Mucosa of rectum (tissue), 2 donors: ENCODE data around the gene DAP3.
A peak's percentile ranks its signal among the peaks of the same experiment; 100 is the strongest.
"Not testable (repeated sequence)": the region's sequence is repeated elsewhere in the genome, so short reads cannot be mapped to it uniquely, and the experiment has no call there.

Experiments used
- H3K27ac ChIP-seq, 2 donors: one replicate each; pipeline ENCODE4 v1.7.0; 2013; ENCODE audit warnings: inconsistent platforms in 2 of 2, low read depth in 2 of 2, low read length in 2 of 2
- H3K27me3 ChIP-seq, 2 donors: one replicate each; pipeline ENCODE4 v1.7.0; 2013; ENCODE audit warnings: low read length in 2 of 2; ENCODE audit not compliant: control insufficient read depth in 2 of 2, insufficient read depth in 2 of 2
- H3K36me3 ChIP-seq, 2 donors: one replicate each; pipeline ENCODE4 v1.7.0; 2013; ENCODE audit warnings: low read length in 2 of 2; ENCODE audit not compliant: control insufficient read depth in 2 of 2, insufficient read depth in 2 of 2
- H3K4me1 ChIP-seq, 2 donors: one replicate each; pipeline ENCODE4 v1.7.0; 2013; ENCODE audit warnings: low read length in 2 of 2, mild to moderate bottlenecking in 1 of 2; ENCODE audit not compliant: control insufficient read depth in 2 of 2, insufficient read depth in 2 of 2
- H3K4me3 ChIP-seq, 2 donors: one replicate each; pipeline ENCODE4 v1.7.0; 2013; ENCODE audit warnings: low read length in 2 of 2
- H3K9ac ChIP-seq, 2 donors: one replicate each; pipeline ENCODE4 v1.7.0; 2013; ENCODE audit warnings: low read length in 2 of 2, low read depth in 1 of 2, mild to moderate bottlenecking in 1 of 2
- H3K9me3 ChIP-seq, 2 donors: one replicate each; pipeline ENCODE4 v1.7.0; 2013; ENCODE audit warnings: low read length in 2 of 2; ENCODE audit not compliant: control insufficient read depth in 2 of 2
- donor health status: healthy.
- donor health status: Normal muscosa, but diverticular disease.

DAP3 gene

DNA sequence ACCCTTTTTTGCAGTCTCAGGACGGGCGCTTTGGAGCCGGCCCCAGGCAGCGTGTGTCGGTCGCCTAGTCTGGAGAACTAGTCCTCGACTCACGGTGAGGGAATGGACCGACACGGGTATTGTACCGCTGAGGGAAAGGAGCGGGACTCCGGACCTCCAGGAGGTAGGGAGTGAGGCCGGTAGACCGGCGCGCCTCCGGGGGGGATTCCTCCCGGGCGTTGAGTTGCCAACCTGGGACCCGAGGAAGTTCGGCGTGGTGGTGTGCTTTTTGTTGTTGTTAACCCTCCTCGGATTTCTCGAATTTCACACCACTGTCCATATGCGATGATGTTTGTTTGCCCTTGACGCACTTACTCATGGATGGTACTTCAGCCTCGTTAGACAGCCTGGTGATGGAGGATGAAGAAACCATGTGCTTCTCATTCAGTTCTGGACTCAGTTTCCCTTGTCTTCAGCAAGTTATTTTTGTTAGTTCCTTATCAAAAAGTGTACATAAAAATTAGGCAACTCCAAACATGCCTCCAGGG is at the start of gene DAP3:
DAP3 (plus strand) TSS at position 11 of the 527 bp plus-strand sequence. CDS start 20,689 bp downstream, outside the sequence.
- H3K27me3 ChIP-seq, H3K9me3 ChIP-seq: not testable (repeated sequence)
- Histone ChIP-seq H3K9ac (peak within 1 kb of the TSS; percentile 95 to 98), H3K4me3 (peak within 1 kb of the TSS; percentile 94 to 100), H3K36me3 (peaks cover 7 to 10% of the 10 kb centered on the region in 2 donors), H3K27ac (peak within 1 kb of the TSS; percentile 97 to 98), H3K4me1 (peaks cover 9 to 10% of the 10 kb centered on the region in 2 donors)

GRCh38 chr1:155640367-155640766 is 48.5 kb upstream of the DAP3 start:
- no peaks in the 10 kb centered on the region for H3K4me1 ChIP-seq
- no peaks in the 10 kb centered on the region for H3K27me3 ChIP-seq
- H3K4me3 ChIP-seq = no peak overlapping the region
- no peaks in the 10 kb centered on the region for H3K36me3 ChIP-seq
- H3K9ac ChIP-seq = no peak overlapping the region
- peaks cover 3 to 4% of the 10 kb centered on the region in 2 donors for H3K9me3 ChIP-seq
- H3K27ac ChIP-seq = no peak overlapping the region

GRCh38 chr1:155642559-155643180 is 46.2 kb upstream of the DAP3 start:
- H3K27ac ChIP-seq, H3K27me3 ChIP-seq, H3K9me3 ChIP-seq, H3K9ac ChIP-seq, H3K36me3 ChIP-seq, H3K4me1 ChIP-seq, H3K4me3 ChIP-seq: not testable (repeated sequence)

DNA sequence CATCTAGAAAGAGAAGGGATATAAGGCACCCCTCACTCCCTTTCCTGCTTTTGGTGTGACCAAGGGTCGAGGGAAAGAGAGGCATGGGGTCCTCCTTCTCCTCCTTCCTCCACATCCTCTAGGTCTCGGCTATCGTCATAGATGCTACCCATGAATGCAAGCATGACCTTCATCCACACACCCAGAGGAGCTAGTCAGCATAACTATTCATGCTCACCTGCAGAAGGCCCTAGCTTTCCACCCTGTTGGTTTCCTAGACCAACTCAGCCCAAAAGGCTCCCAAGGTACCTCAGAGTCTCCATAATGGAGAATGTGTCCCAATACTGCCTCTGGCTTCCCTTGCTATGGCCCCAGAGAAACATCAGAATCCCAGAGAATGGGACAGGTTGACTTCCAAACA is 45.7 kb upstream of the DAP3 start:
- Histone ChIP-seq H3K36me3 (no peaks in the 10 kb centered on the region), H3K4me1 (no peaks in the 10 kb centered on the region), H3K27ac (no peak overlapping the region), H3K4me3 (no peak overlapping the region), H3K9ac (no peak overlapping the region), H3K27me3 (no peaks in the 10 kb centered on the region), H3K9me3 (peaks cover 3 to 4% of the 10 kb centered on the region in 2 donors)

DNA sequence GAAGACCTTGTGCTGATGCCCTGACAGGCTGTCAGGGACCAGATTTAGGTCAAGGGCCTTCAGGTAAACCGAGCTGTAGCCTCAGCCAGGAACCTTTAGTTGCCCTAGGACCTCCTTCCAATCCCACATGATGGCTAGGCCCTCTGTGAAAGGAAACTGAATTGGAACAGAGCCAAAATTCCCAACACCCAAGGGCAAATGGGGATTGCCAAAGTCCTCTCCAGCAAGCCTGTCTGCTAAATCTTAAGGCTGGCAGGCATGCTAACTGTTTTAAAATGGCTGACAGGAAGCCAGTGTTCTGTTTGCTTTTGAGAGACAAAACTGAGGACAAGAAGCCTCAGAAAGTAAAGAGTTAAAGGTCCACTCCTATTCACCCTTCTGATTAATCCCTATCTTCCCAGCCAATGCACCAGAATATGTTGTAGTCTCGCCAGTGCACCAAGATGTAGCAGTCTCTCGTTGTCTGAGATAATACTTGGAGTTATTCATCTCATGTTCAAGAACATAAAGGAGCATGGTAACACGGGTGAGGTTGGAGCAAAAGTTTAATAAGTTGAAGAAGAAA is 43.8 kb upstream of the DAP3 start:
- Histone ChIP-seq H3K9ac (no peak overlapping the region), H3K4me3 (no peak overlapping the region), H3K27ac (no peak overlapping the region), H3K9me3 (peaks cover 3 to 4% of the 10 kb centered on the region in 2 donors), H3K36me3 (no peaks in the 10 kb centered on the region), H3K4me1 (no peaks in the 10 kb centered on the region), H3K27me3 (no peaks in the 10 kb centered on the region)

GRCh38 chr1:155645648-155646047 is 43.2 kb upstream of the DAP3 start:
- Histone ChIP-seq H3K27ac (no peak overlapping the region), H3K36me3 (no peaks in the 10 kb centered on the region), H3K4me1 (no peaks in the 10 kb centered on the region), H3K4me3 (no peak overlapping the region), H3K9me3 (peaks cover 3 to 4% of the 10 kb centered on the region in 2 donors), H3K9ac (no peak overlapping the region), H3K27me3 (no peaks in the 10 kb centered on the region)

DNA sequence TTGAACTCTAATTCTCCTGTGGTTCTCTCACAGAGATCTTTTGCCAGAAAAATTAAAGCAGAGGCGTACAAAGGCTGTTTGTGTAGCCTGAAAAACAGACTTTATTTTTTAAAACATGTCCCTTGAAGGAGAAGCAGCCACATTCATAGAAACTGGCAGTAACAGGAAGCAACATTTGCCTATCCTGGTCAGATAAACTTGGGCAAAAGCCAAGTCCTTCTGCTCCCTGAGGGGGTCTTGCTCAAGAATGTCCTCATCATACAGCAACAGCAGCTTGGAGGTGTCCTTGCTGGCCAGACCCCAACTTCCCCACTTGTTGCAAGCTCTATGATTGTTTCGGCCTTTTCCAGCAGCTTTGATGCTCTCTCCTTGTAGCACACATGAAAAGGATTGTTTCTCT is 42.6 kb upstream of the DAP3 start:
- peaks cover 3 to 4% of the 10 kb centered on the region in 2 donors for H3K9me3 ChIP-seq
- no peaks in the 10 kb centered on the region for H3K4me1 ChIP-seq
- H3K27me3 ChIP-seq = no peaks in the 10 kb centered on the region
- H3K4me3 ChIP-seq = no peak overlapping the region
- no peak overlapping the region for H3K9ac ChIP-seq
- no peak overlapping the region for H3K27ac ChIP-seq
- no peaks in the 10 kb centered on the region for H3K36me3 ChIP-seq

DNA sequence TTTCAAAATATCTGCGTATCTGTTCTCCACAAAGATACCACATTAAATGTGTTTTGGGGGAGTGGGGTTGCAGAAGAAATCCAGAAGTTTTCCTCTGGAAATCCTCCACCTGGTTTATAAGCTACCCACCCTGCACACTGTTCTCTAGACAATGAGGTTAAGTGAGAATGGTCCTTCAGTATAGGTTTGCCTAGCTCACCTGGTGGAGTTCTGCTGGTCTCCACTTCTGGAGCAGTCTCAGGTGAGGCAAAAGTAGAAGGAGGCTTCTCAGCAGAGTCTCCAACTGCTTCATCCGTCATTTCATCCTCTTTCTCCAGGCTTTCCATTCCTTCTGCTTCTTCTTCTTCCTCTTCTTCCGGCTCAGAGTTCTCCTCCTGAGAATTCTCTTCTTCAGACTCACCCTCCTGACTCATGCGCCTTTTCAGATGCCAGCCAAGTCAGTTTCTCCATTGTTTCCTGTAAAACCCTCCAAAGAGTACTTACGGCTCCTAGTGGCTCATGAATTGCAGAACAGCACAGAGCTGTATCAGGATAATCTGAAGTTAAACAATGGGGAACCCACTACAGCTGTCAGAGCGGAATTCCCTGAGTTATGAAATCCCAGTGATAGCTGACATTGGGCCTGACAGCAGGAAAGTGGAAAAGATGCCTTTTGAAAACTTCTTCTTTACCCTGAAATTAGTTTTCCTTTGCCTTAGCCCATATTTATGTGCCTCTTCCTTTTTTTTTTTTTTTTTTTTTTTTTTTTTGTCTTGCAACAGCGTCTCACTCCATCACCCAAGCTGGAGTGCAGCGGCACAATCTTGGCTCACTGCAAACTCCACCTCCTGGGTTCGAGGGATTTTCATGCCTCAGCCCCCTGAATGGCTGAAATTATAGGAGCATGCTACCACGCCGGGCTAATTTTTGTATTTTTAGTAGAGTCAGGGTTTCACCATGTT is 40.4 kb upstream of the DAP3 start:
- H3K4me3 ChIP-seq = no peak overlapping the region

GRCh38 chr1:155649676-155650075 is 39.2 kb upstream of the DAP3 start:
- H3K9ac ChIP-seq = no peak overlapping the region
- H3K9me3 ChIP-seq = no peaks in the 10 kb centered on the region
- no peaks in the 10 kb centered on the region for H3K4me1 ChIP-seq
- H3K4me3 ChIP-seq = no peak overlapping the region
- H3K27me3 ChIP-seq = no peaks in the 10 kb centered on the region
- H3K36me3 ChIP-seq = no peaks in the 10 kb centered on the region
- no peak overlapping the region for H3K27ac ChIP-seq

More for the DNA sequence above, 40.4 kb upstream of the DAP3 start:
- Histone ChIP-seq H3K27me3 (no peaks in the 10 kb centered on the region), H3K36me3 (no peaks in the 10 kb centered on the region), H3K9ac (no peak overlapping the region), H3K27ac (no peak overlapping the region), H3K9me3 (peaks cover 0 to 1% of the 10 kb centered on the region in 2 donors), H3K4me1 (no peaks in the 10 kb centered on the region)

GRCh38 chr1:155650231-155650757 is 38.6 kb upstream of the DAP3 start:
- H3K4me1 ChIP-seq = no peaks in the 10 kb centered on the region
- H3K9me3 ChIP-seq = no peaks in the 10 kb centered on the region
- H3K36me3 ChIP-seq = no peaks in the 10 kb centered on the region
- H3K9ac ChIP-seq = no peak overlapping the region
- no peak overlapping the region for H3K4me3 ChIP-seq
- no peak overlapping the region for H3K27ac ChIP-seq
- H3K27me3 ChIP-seq = no peaks in the 10 kb centered on the region
